ENCODE data around the gene DKKL1.

GRCh38 chr19:49382639-49383038 is 19.0 kb downstream of the DKKL1 start:
- TF ChIP-seq POLR2AphosphoS5 (IDR thresholded peaks at IDR 0.05; ENCODE audit: low read depth) (no peak), ZNF114 (CRISPR knock-in tag; IDR thresholded peaks at IDR 0.05) (no peak), EZH2 (IDR thresholded peaks at IDR 0.05; ENCODE audit: low read depth, unreplicated experiment) (no peak), JUNB (IDR thresholded peaks at IDR 0.05; ENCODE audit: unreplicated experiment) (no peak), EZH2phosphoT487 (IDR thresholded peaks at IDR 0.05; ENCODE audit: unreplicated experiment) (no peak), REST (IDR thresholded peaks at IDR 0.05; ENCODE audit: unreplicated experiment) (no peak)
- TF ChIP-seq, protein P1, sequence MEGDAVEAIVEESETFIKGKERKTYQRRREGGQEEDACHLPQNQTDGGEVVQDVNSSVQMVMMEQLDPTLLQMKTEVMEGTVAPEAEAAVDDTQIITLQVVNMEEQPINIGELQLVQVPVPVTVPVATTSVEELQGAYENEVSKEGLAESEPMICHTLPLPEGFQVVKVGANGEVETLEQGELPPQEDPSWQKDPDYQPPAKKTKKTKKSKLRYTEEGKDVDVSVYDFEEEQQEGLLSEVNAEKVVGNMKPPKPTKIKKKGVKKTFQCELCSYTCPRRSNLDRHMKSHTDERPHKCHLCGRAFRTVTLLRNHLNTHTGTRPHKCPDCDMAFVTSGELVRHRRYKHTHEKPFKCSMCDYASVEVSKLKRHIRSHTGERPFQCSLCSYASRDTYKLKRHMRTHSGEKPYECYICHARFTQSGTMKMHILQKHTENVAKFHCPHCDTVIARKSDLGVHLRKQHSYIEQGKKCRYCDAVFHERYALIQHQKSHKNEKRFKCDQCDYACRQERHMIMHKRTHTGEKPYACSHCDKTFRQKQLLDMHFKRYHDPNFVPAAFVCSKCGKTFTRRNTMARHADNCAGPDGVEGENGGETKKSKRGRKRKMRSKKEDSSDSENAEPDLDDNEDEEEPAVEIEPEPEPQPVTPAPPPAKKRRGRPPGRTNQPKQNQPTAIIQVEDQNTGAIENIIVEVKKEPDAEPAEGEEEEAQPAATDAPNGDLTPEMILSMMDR (conservative IDR thresholded peaks at IDR 0.05; ENCODE audit: low read depth in 2 of 2), result no peak

All from GM23338 (cell line).